NT2/D1 (cell line): ENCODE data around the gene CCNG2.

Experiments used
- DNase-seq: peaks from one replicate; pipeline ENCODE4 v3.0.0-alpha.2; 2011; ENCODE audit warnings: low read depth, low spot score
- H3K27me3 ChIP-seq: 2 replicates; pipeline ENCODE4 v1.6.0; 2011; ENCODE audit warnings: mild to moderate bottlenecking; ENCODE audit not compliant: insufficient read length, insufficient read depth
- H3K36me3 ChIP-seq: 2 replicates; pipeline ENCODE4 v1.6.1; 2011; ENCODE audit warnings: mild to moderate bottlenecking, low read length, mixed read lengths; ENCODE audit not compliant: insufficient read depth, insufficient read length
- H3K4me1 ChIP-seq: 2 replicates; pipeline ENCODE4 v1.5.1; 2011; ENCODE audit not compliant: insufficient read depth, insufficient read length
- H3K4me3 ChIP-seq: 2 replicates; pipeline ENCODE4 v1.5.1; 2011; ENCODE audit warnings: low read depth; ENCODE audit not compliant: insufficient read length
- H3K9ac ChIP-seq: 2 replicates; pipeline ENCODE4 v1.6.0; 2011; ENCODE audit warnings: low read depth; ENCODE audit not compliant: insufficient read length
- H3K9me3 ChIP-seq: 2 replicates; pipeline ENCODE4 v1.5.1; 2011; ENCODE audit warnings: mild to moderate bottlenecking, low read length; ENCODE audit not compliant: insufficient read depth
- SUZ12 ChIP-seq: IDR thresholded peaks from 2 replicates; pipeline ENCODE4 v1.6.1; 2011; ENCODE audit not compliant: insufficient read length, insufficient read depth; ENCODE audit errors: extremely low read depth
- YY1 ChIP-seq: IDR thresholded peaks from 2 replicates; pipeline ENCODE4 v1.6.1; 2011; ENCODE audit not compliant: insufficient read length, insufficient read depth
- ZNF274 ChIP-seq: IDR thresholded peaks from 2 replicates; pipeline ENCODE4 v1.6.1; 2011; ENCODE audit warnings: mild to moderate bottlenecking, low read depth, low read length

CCNG2 gene

GRCh38 chr4:77149789-77150188, 7.2 kb upstream of the CCNG2 start:
- H3K9ac ChIP-seq, result no peak overlapping the region
- no peak for TF ChIP-seq YY1
- H3K27me3 ChIP-seq, result no peaks in the 10 kb centered on the region
- no peak for DNase-seq
- H3K9me3 ChIP-seq, result no peaks in the 10 kb centered on the region
- no peaks in the 10 kb centered on the region for H3K36me3 ChIP-seq
- no peak overlapping the region for H3K4me3 ChIP-seq
- H3K4me1 ChIP-seq, result no peaks in the 10 kb centered on the region

- no peak overlapping the region for H3K9ac ChIP-seq
- no peaks in the 10 kb centered on the region for H3K27me3 ChIP-seq
- DNase-seq, result no peak
- no peaks in the 10 kb centered on the region for H3K36me3 ChIP-seq
- no peaks in the 10 kb centered on the region for H3K9me3 ChIP-seq
- H3K4me3 ChIP-seq, result no peak overlapping the region
- H3K4me1 ChIP-seq, result no peaks in the 10 kb centered on the region
- TF ChIP-seq SUZ12, result no peak
- no peak for TF ChIP-seq ZNF274
- no peak for TF ChIP-seq YY1
Measured at GRCh38 chr4:77151241-77151640, 5.8 kb upstream of the CCNG2 start.

GRCh38 chr4:77152421-77152820, 4.6 kb upstream of the CCNG2 start:
- Histone ChIP-seq H3K4me1 (no peaks in the 10 kb centered on the region), H3K9ac (no peak overlapping the region)
- DNase-seq, result no peak

GRCh38 chr4:77153006-77153405, 4.0 kb upstream of the CCNG2 start:
- Histone ChIP-seq H3K36me3 (no peaks in the 10 kb centered on the region), H3K4me1 (no peaks in the 10 kb centered on the region), H3K4me3 (no peak overlapping the region), H3K27me3 (no peaks in the 10 kb centered on the region), H3K9ac (no peak overlapping the region), H3K9me3 (no peaks in the 10 kb centered on the region)
- no peak for TF ChIP-seq SUZ12
- no peak for TF ChIP-seq ZNF274
- no peak for TF ChIP-seq YY1
- no peak for DNase-seq

More at GRCh38 chr4:77152421-77152820, 4.6 kb upstream of the CCNG2 start:
- no peaks in the 10 kb centered on the region for H3K36me3 ChIP-seq
- no peak overlapping the region for H3K4me3 ChIP-seq
- TF ChIP-seq ZNF274 (no peak), SUZ12 (no peak), YY1 (no peak)
- H3K27me3 ChIP-seq, result no peaks in the 10 kb centered on the region
- no peaks in the 10 kb centered on the region for H3K9me3 ChIP-seq

- Histone ChIP-seq H3K9me3 (no peaks in the 10 kb centered on the region), H3K4me1 (no peaks in the 10 kb centered on the region), H3K9ac (no peak overlapping the region), H3K27me3 (no peaks in the 10 kb centered on the region), H3K36me3 (no peaks in the 10 kb centered on the region), H3K4me3 (no peak overlapping the region)
- no peak for DNase-seq
- TF ChIP-seq YY1 (no peak), ZNF274 (no peak), SUZ12 (no peak)
Measured at GRCh38 chr4:77154065-77154464, 2.9 kb upstream of the CCNG2 start.

- DNase-seq, result no peak
- TF ChIP-seq YY1 (no peak), ZNF274 (no peak), SUZ12 (no peak)
- Histone ChIP-seq H3K9ac (no peak overlapping the region), H3K9me3 (no peaks in the 10 kb centered on the region), H3K4me3 (no peak overlapping the region), H3K4me1 (no peaks in the 10 kb centered on the region), H3K36me3 (no peaks in the 10 kb centered on the region), H3K27me3 (no peaks in the 10 kb centered on the region)
Measured at GRCh38 chr4:77154761-77155499, 2.1 kb upstream of the CCNG2 start.

GRCh38 chr4:77155631-77156452, 1.2 kb upstream of the CCNG2 start:
- H3K4me1 ChIP-seq, result no peaks in the 10 kb centered on the region
- TF ChIP-seq YY1 (no peak), ZNF274 (no peak), SUZ12 (no peak)
- no peak for DNase-seq
- H3K4me3 ChIP-seq, result peak overlapping the region; percentile 29
- no peaks in the 10 kb centered on the region for H3K27me3 ChIP-seq
- H3K9me3 ChIP-seq, result no peaks in the 10 kb centered on the region
- peaks cover 6% of the 10 kb centered on the region for H3K36me3 ChIP-seq
- H3K9ac ChIP-seq, result peak overlapping the region; percentile 68
